HFFc6 (cell line): ENCODE results near the gene ANXA10. TPM values are rescaled to one million over a fixed set of nuclear protein-coding genes. Genes with fewer than 3 reads are reported as not detected.
A peak's percentile ranks its signal among the peaks of the same experiment; 100 is the strongest.

Source experiments
- DNase-seq: peaks from one replicate; pipeline ENCODE4 v3.0.0-alpha.2; 2018
- H3K27ac Mint-ChIP-seq: 2 replicates; pipeline ENCODE4 v1.8.0; 2020; ENCODE audit warnings: mild to moderate bottlenecking, mixed read lengths
- H3K27me3 Mint-ChIP-seq: 2 replicates; pipeline ENCODE4 v1.8.0; 2021; ENCODE audit warnings: mild to moderate bottlenecking, moderate library complexity, mixed read lengths; ENCODE audit not compliant: insufficient read depth
- H3K36me3 Mint-ChIP-seq: 2 replicates; pipeline ENCODE4 v1.8.0; 2021; ENCODE audit warnings: low read depth, mixed read lengths
- H3K4me1 Mint-ChIP-seq: 2 replicates; pipeline ENCODE4 v1.8.0; 2020; ENCODE audit warnings: low read depth, mixed read lengths
- H3K4me3 Mint-ChIP-seq: 2 replicates; pipeline ENCODE4 v1.8.0; 2020; ENCODE audit warnings: mild to moderate bottlenecking, moderate library complexity, mixed read lengths
- H3K9me3 Mint-ChIP-seq: 2 replicates; pipeline ENCODE4 v1.8.0; 2020; ENCODE audit warnings: mild to moderate bottlenecking, mixed read lengths
- total RNA-seq, 6 experiments: library from RNA; stranded (reverse); fragmentation: NEBNext Ultra II Directional; extraction: Animal tissue kit (Norgen Biotek cat#: 25700); gene quantifications; 2 replicates in 1 of 6; 3 replicates in 5 of 6; pipeline ENCODE4 v1.2.3, GENCODE V29; 2021
- TF ChIP-seq, protein P1 (sequence below): fragments of 200-600 bp; sonication (generic); IDR thresholded peaks from 2 replicates; pipeline ENCODE4 v1.5.0; 2021; ENCODE audit warnings: antibody characterized with exemption, mild to moderate bottlenecking

The ANXA10 gene
- total RNA-seq, 6 experiments from 2014 or later: 0.46 to 1.9 (median 0.85) TPM

DNA sequence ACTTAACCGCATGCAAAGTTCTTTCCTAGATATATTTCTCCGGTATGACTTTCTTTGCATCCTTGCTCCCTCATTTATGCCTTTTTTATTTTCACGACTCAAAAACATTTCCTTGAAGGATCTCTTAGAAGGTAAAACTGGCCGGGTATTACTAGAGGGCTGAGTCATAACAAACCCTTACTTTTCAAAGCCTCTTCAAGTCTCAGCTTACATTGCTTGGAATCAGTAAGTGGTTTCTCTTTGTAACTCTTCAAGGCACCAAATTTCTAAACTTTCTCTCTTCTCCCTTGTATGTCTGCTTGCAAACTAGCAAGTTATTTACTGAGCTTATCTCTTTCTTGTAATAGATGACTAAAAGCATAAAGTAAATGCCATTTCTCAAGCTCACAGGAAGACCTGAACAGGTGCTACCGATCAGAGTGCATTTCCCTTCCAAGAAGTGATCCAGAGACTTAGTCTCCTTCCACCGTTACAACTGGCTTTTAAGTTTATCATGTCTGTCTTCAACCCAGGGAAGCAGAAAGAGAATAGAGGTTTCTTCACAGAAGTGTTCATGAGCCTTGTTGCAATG is 75.5 kb downstream of the ANXA10 start:
- no peak overlapping the region for H3K4me3 Mint-ChIP-seq
- H3K36me3 Mint-ChIP-seq: no peaks in the 10 kb centered on the region
- TF ChIP-seq, protein P1, sequence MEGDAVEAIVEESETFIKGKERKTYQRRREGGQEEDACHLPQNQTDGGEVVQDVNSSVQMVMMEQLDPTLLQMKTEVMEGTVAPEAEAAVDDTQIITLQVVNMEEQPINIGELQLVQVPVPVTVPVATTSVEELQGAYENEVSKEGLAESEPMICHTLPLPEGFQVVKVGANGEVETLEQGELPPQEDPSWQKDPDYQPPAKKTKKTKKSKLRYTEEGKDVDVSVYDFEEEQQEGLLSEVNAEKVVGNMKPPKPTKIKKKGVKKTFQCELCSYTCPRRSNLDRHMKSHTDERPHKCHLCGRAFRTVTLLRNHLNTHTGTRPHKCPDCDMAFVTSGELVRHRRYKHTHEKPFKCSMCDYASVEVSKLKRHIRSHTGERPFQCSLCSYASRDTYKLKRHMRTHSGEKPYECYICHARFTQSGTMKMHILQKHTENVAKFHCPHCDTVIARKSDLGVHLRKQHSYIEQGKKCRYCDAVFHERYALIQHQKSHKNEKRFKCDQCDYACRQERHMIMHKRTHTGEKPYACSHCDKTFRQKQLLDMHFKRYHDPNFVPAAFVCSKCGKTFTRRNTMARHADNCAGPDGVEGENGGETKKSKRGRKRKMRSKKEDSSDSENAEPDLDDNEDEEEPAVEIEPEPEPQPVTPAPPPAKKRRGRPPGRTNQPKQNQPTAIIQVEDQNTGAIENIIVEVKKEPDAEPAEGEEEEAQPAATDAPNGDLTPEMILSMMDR: no peak
- H3K27me3 Mint-ChIP-seq: no peaks in the 10 kb centered on the region
- DNase-seq: no peak
- H3K27ac Mint-ChIP-seq: no peak overlapping the region
- peaks cover 9% of the 10 kb centered on the region for H3K4me1 Mint-ChIP-seq
- no peaks in the 10 kb centered on the region for H3K9me3 Mint-ChIP-seq

DNA sequence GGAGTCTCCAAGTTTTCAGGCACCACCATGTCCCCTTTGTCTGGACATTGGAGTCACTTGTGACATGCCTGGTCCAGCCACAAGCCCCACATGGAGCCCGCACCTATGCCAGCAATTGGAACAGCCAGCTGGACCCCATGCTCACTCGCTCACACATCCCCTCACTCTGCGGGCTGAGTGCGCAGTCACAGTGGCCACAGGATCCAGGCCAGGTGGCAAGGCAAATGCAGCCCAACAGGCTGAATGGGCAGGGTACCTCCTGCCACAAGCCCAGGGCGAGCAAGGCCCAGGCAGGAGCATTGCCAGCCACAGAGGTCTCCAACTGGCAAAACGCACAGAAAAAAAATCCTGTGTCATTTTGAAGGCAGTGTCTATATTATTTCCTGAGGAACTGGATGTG is 82.0 kb downstream of the ANXA10 start:
- Mint-ChIP-seq H3K27me3 (no peaks in the 10 kb centered on the region), H3K4me3 (no peak overlapping the region), H3K27ac (no peak overlapping the region), H3K9me3 (no peaks in the 10 kb centered on the region), H3K4me1 (no peaks in the 10 kb centered on the region), H3K36me3 (no peaks in the 10 kb centered on the region)
- TF ChIP-seq, protein P1: no peak
- no peak for DNase-seq

DNA sequence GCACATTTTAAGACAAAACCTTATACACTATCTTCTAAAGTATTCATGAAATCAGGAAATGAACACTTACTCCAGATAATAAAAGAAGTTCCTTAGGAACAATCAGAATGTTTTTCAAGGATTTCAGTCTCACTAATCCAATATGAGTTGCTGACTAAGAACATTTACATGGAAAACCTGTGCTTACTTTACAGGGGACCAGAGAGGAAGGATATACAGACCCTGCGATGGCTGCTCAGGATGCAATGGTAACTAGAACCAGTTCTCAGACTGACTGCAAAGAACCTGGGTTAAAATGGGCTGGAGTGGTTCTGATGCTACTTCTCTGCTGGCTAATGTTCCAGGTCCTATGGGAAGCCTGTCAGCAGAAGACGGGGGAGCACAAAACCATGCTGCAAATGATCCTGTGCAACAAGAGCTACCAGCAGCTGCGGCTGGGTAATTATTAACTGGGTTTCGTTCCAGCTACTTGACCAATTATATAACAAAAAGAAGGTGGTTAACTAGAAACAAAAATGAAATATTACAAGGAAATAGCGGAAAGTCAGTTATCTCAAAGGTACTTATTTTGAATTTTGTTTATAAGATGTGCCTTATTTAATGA is 85.3 kb downstream of the ANXA10 start:
- H3K4me1 Mint-ChIP-seq: no peaks in the 10 kb centered on the region
- no peaks in the 10 kb centered on the region for H3K9me3 Mint-ChIP-seq
- H3K36me3 Mint-ChIP-seq: no peaks in the 10 kb centered on the region
- H3K27me3 Mint-ChIP-seq: no peaks in the 10 kb centered on the region
- no peak overlapping the region for H3K4me3 Mint-ChIP-seq
- TF ChIP-seq, protein P1: no peak
- no peak overlapping the region for H3K27ac Mint-ChIP-seq
- no peak for DNase-seq

DNA sequence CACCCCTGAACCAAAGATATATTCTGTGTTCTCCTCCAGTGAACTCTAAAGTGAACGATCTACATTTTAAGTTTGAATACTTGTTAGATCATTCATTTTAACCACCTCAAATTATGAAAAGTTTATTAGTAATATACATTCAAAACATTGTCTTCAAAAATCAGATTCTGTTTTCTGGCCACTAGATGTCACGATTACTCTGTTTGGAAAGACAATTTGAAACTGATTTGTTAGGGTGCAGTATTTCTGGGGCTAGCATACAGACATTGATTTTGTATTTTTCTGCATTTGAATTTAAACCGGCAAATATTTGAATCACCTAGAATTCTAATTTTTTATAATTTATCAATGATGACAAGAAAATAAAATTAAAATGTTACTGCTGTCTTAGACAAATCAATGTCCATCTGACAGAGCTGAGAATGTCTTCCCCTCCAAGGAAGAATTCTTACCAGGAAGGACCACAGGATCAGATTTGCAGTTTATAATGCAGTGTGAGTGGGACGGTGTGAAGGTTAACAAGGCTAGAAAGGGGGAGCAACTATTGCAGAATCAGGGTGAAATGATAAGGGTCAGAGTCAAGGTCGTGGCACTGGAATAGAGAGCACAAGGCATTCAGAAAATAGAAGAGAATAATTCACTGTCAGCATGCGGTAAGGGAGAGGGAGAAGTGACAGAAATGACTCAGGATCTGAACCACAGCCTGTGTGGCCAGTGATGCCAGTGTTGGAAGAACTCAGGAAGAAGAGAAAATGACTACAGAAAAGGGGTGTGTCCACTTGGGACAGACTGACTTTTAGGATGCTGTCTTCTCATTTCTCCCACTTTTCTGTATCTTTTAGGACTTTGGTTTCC is 91.6 kb downstream of the ANXA10 start:
- H3K36me3 Mint-ChIP-seq: no peaks in the 10 kb centered on the region
- DNase-seq: peak; percentile 50
- TF ChIP-seq, protein P1: peak; percentile 90
- H3K4me3 Mint-ChIP-seq: no peak overlapping the region; the same call in 1 of the 2 replicates
- H3K4me1 Mint-ChIP-seq: peaks cover 18% of the 10 kb centered on the region
- H3K27ac Mint-ChIP-seq: peak overlapping the region; percentile 14; the same call in 1 of the 2 replicates
- no peaks in the 10 kb centered on the region for H3K27me3 Mint-ChIP-seq
- no peaks in the 10 kb centered on the region for H3K9me3 Mint-ChIP-seq

DNA sequence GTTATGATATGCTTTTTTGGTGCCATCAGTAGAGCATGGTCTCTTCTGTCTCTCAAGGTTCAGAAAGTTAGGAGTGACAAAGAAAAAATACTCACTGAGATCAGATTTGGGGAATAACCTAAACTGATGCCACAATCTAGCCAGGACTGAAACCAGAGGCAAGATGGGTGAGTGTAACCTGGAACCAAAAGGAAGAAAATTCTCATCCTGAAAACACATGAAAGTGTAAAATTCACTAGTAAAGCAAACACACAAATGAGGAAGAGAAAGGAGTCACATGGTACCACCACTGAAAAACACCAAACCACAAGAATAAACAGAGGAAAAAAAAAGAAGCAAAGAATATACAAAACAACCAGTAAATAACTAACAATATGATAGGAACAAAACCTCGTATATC is 96.4 kb downstream of the ANXA10 start:
- TF ChIP-seq, protein P1: no peak
- H3K4me3 Mint-ChIP-seq: no peak overlapping the region
- DNase-seq: no peak
- no peaks in the 10 kb centered on the region for H3K36me3 Mint-ChIP-seq
- no peaks in the 10 kb centered on the region for H3K9me3 Mint-ChIP-seq
- no peaks in the 10 kb centered on the region for H3K27me3 Mint-ChIP-seq
- no peak overlapping the region for H3K27ac Mint-ChIP-seq
- peaks cover 15% of the 10 kb centered on the region for H3K4me1 Mint-ChIP-seq
